HEK293 (cell line): ENCODE results near the gene TRAK2.

Source experiments
- CTCF ChIA-PET: fragments of 350-600 bp; formaldehyde crosslinking; extraction: SDS; loops from one replicate; lab custom pipeline; 2021; ENCODE audit warnings: antibody characterized with exemption; lab: Yijun Ruan, JAX
- POLR2A ChIA-PET: fragments of 300-600 bp; formaldehyde crosslinking; extraction: SDS; loops from one replicate; lab custom pipeline; 2020; ENCODE audit warnings: antibody characterized with exemption, inconsistent platforms; lab: Yijun Ruan, JAX
- H3K27ac ChIP-seq: fragments of 200-500 bp; sonication (Bioruptor generic); 2 replicates; pipeline ENCODE4 v1.5.1; 2014; ENCODE audit warnings: low read depth, low read length, control low read depth, inconsistent platforms; ENCODE audit errors: extremely low read depth
- H3K36me3 ChIP-seq, 2 experiments: fragments of 200-500 bp in 1 of 2; sonication (Bioruptor generic) in 1 of 2; 1 replicate in 1 of 2; 2 replicates in 1 of 2; pipeline ENCODE4 v1.5.1; 2014 to 2017; ENCODE audit warnings: inconsistent platforms in 2 of 2, low read length in 2 of 2; ENCODE audit not compliant: control insufficient read depth in 2 of 2, insufficient read depth in 1 of 2
- H3K4me1 ChIP-seq: fragments of 200-500 bp; sonication (Bioruptor generic); 2 replicates; pipeline ENCODE4 v1.5.1; 2014; ENCODE audit warnings: mild to moderate bottlenecking, low read length, inconsistent platforms; ENCODE audit not compliant: control insufficient read depth, insufficient read depth
- H3K4me3 ChIP-seq: 2 replicates; pipeline ENCODE4 v1.5.1; 2011; ENCODE audit warnings: low read depth, mild to moderate bottlenecking, control low read depth, low read length, moderate library complexity
- H3K9me3 ChIP-seq: fragments of 200-500 bp; sonication (Bioruptor generic); 2 replicates; pipeline ENCODE4 v1.5.1; 2014; ENCODE audit warnings: low read depth, low read length, inconsistent platforms; ENCODE audit not compliant: control insufficient read depth, insufficient read depth
- GFI1B ChIP-seq: fragments of 450-650 bp; formaldehyde crosslinking; IDR thresholded peaks from 2 replicates; pipeline ENCODE4 v1.5.1; 2016; ENCODE audit warnings: missing biosample characterization, missing genetic modification characterization
- HOXD13 ChIP-seq: sonication (generic); formaldehyde crosslinking; IDR thresholded peaks from 2 replicates; pipeline ENCODE4 v1.8.0; 2022; ENCODE audit warnings: missing genetic modification reagents, borderline replicate concordance
- REST ChIP-seq: fragments of 450-650 bp; formaldehyde crosslinking; IDR thresholded peaks from 2 replicates; pipeline ENCODE4 v1.5.1; 2016; ENCODE audit warnings: missing biosample characterization, missing genetic modification characterization
- ZBTB1 ChIP-seq: fragments of 450-650 bp; formaldehyde crosslinking; IDR thresholded peaks from 2 replicates; pipeline ENCODE4 v1.5.1; 2016; ENCODE audit warnings: missing biosample characterization, missing genetic modification characterization
- ZBTB17 ChIP-seq: fragments of 450-650 bp; formaldehyde crosslinking; IDR thresholded peaks from 2 replicates; pipeline ENCODE4 v1.5.1; 2016; ENCODE audit warnings: missing biosample characterization, missing genetic modification characterization
- ZBTB44 ChIP-seq: fragments of 450-650 bp; IDR thresholded peaks from 2 replicates; pipeline ENCODE4 v1.5.1; 2018; ENCODE audit warnings: missing biosample characterization, mild to moderate bottlenecking, missing genetic modification characterization
- ZNF10 ChIP-seq: fragments of 450-650 bp; formaldehyde crosslinking; IDR thresholded peaks from 2 replicates; pipeline ENCODE4 v1.5.1; 2017; ENCODE audit warnings: missing biosample characterization, missing genetic modification characterization
- ZNF175 ChIP-seq: fragments of 450-650 bp; formaldehyde crosslinking; IDR thresholded peaks from 2 replicates; pipeline ENCODE4 v1.5.1; 2016; ENCODE audit warnings: missing biosample characterization, missing genetic modification characterization
- ZNF449 ChIP-seq: fragments of 450-650 bp; formaldehyde crosslinking; IDR thresholded peaks from 2 replicates; pipeline ENCODE4 v1.5.1; 2017; ENCODE audit warnings: missing biosample characterization, mild to moderate bottlenecking, missing genetic modification characterization, moderate library complexity
- ZNF518A ChIP-seq: fragments of 450-650 bp; formaldehyde crosslinking; conservative IDR thresholded peaks from 2 replicates; pipeline ENCODE4 v1.5.1; 2016; ENCODE audit warnings: low read depth, missing biosample characterization, missing genetic modification characterization
- ZNF544 ChIP-seq: fragments of 450-650 bp; formaldehyde crosslinking; IDR thresholded peaks from 2 replicates; pipeline ENCODE4 v1.5.0; 2017; ENCODE audit warnings: missing biosample characterization, missing genetic modification characterization
- ZNF561 ChIP-seq: fragments of 450-650 bp; IDR thresholded peaks from 2 replicates; pipeline ENCODE4 v1.5.1; 2018; ENCODE audit warnings: missing biosample characterization, missing genetic modification characterization, borderline replicate concordance

Gene TRAK2

GRCh38 chr2:201396595-201396994 lies 54.7 kb downstream of the TRAK2 start (continued):
- TF ChIP-seq ZNF449 (tag by site-specific recombination): no peak

GRCh38 chr2:201383136-201383535 lies 68.1 kb downstream of the TRAK2 start:
- H3K4me1 ChIP-seq: no peaks in the 10 kb centered on the region
- TF ChIP-seq ZBTB44 (tag by site-specific recombination) (no peak), ZBTB1 (no peak), GFI1B (tag by site-specific recombination) (no peak), ZNF544 (no peak), ZNF175 (tag by site-specific recombination) (no peak), ZNF561 (tag by site-specific recombination) (no peak), HOXD13 (CRISPR knock-in tag) (no peak), ZBTB17 (tag by site-specific recombination) (no peak), ZNF10 (tag by site-specific recombination) (no peak), ZNF518A (tag by site-specific recombination) (no peak), REST (tag by site-specific recombination) (no peak)
- H3K4me3 ChIP-seq: no peak overlapping the region
- H3K9me3 ChIP-seq: no peaks in the 10 kb centered on the region
- ChIA-PET POLR2A (no interaction called here), CTCF (interaction anchor here (2.7 kb wide), 1 partner anchor 19 kb away, joined by 8 read pairs; no protein-coding TSS in a partner anchor)
- peaks cover 7 to 54% of the 10 kb centered on the region in 2 experiments; a peak in 2 of 3 replicates for H3K36me3 ChIP-seq
- H3K27ac ChIP-seq: no peak overlapping the region
